EH (cell line): Measurements from ENCODE around the gene SETD1B.
"Not testable (repeated sequence)": the region's sequence is repeated elsewhere in the genome, so short reads cannot be mapped to it uniquely, and the experiment has no call there.

Experiments
- DNase-seq: peaks from one replicate; pipeline ENCODE4 v3.0.0-alpha.2; 2015; ENCODE audit warnings: low read depth

The SETD1B gene

GRCh38 chr12:121803861-121804416 is at the start of gene SETD1B:
TSS of gene SETD1B (plus strand) at chr12:121804009. CDS start at chr12:121804738, 729 bp downstream.
- DNase-seq, result peak; percentile 75

- no peak for DNase-seq
These were observed 49.0 kb upstream of the SETD1B start for GRCh38 chr12:121754836-121755235.

- no peak for DNase-seq
These were observed 48.2 kb upstream of the SETD1B start for GRCh38 chr12:121755591-121755990.

- not testable (repeated sequence) for DNase-seq
These were observed 45.3 kb upstream of the SETD1B start for GRCh38 chr12:121758536-121758935.

GRCh38 chr12:121762269-121762668 is 41.5 kb upstream of the SETD1B start:
- DNase-seq, result peak; percentile 49

- DNase-seq, result no peak
These were observed 39.0 kb upstream of the SETD1B start for GRCh38 chr12:121764808-121765207.

- peak; percentile 83 for DNase-seq
These were observed 38.2 kb upstream of the SETD1B start for GRCh38 chr12:121765573-121765972.

GRCh38 chr12:121766290-121767039 is 37.3 kb upstream of the SETD1B start:
- DNase-seq, result peak; percentile 15

GRCh38 chr12:121767525-121768016 is 36.2 kb upstream of the SETD1B start:
- DNase-seq, result peak; percentile 78

GRCh38 chr12:121769297-121769830 is 34.4 kb upstream of the SETD1B start:
- DNase-seq, result no peak

GRCh38 chr12:121769831-121770301 is 33.9 kb upstream of the SETD1B start:
- DNase-seq, result no peak

- DNase-seq, result no peak
These were observed 33.4 kb upstream of the SETD1B start for GRCh38 chr12:121770388-121770787.

- DNase-seq, result no peak
These were observed 32.8 kb upstream of the SETD1B start for GRCh38 chr12:121770813-121771625.

- peak; percentile 75 for DNase-seq
These were observed 30.6 kb upstream of the SETD1B start for GRCh38 chr12:121773011-121773777.

GRCh38 chr12:121774968-121775474 is 28.8 kb upstream of the SETD1B start:
- DNase-seq, result no peak

GRCh38 chr12:121775501-121775900 is 28.3 kb upstream of the SETD1B start:
- DNase-seq, result no peak

GRCh38 chr12:121776190-121777098 is 27.4 kb upstream of the SETD1B start:
- peak; percentile 60 for DNase-seq

GRCh38 chr12:121778567-121779421 is 25.0 kb upstream of the SETD1B start:
- no peak for DNase-seq

- DNase-seq, result no peak
These were observed 24.4 kb upstream of the SETD1B start for GRCh38 chr12:121779422-121779895.
